ENCODE data around the gene ACADS. TPM values are rescaled to one million over a fixed set of nuclear protein-coding genes. Genes with fewer than 3 reads are reported as not detected.

ACADS gene
- total and polyA plus RNA-seq, 9 of the 15 experiments (the other 6 are each of a cell fraction or from before 2014, with no cell fraction given): 0.06 to 20.3 (median 8.8) TPM

- TF ChIP-seq HNRNPK (IDR thresholded peaks at IDR 0.05; ENCODE audit: low read depth, low read length, poor library complexity, severe bottlenecking) (no peak), MED1 (CRISPR knock-in tag; IDR thresholded peaks at IDR 0.05; ENCODE audit: borderline replicate concordance) (no peak), MAFG (tag; conservative IDR thresholded peaks at IDR 0.05) (no peak), CHD4 (IDR thresholded peaks at IDR 0.05; ENCODE audit: insufficient read depth, insufficient replicate concordance, low read depth, low read length, poor library complexity, severe bottlenecking) (no peak), PTBP1 (IDR thresholded peaks at IDR 0.05; ENCODE audit: low read depth, low read length) (no peak), CBX3 (IDR thresholded peaks at IDR 0.05; ENCODE audit: borderline replicate concordance in 1 of 2, low read length in 2 of 2) (no peak), POLR2AphosphoS5 (IDR thresholded peaks at IDR 0.05; ENCODE audit: control insufficient read depth, insufficient read depth, low read depth, low read length) (peak; percentile 19; the same call in 1 of the 2 replicates), ZNF398 (CRISPR knock-in tag; IDR thresholded peaks at IDR 0.05) (no peak), RAD51 (IDR thresholded peaks at IDR 0.05; ENCODE audit: borderline replicate concordance, low read depth) (no peak), PHTF2 (CRISPR knock-in tag; IDR thresholded peaks at IDR 0.05) (no peak), SMC3 (conservative IDR thresholded peaks at IDR 0.05; ENCODE audit: insufficient read depth, low read depth, low read length) (no peak), RBM14 (IDR thresholded peaks at IDR 0.05; ENCODE audit: borderline replicate concordance, insufficient read depth, low read depth, low read length) (no peak), MCM2 (IDR thresholded peaks at IDR 0.05; ENCODE audit: low read depth) (no peak), ZNF589 (CRISPR knock-in tag; IDR thresholded peaks at IDR 0.05; ENCODE audit: low read depth) (no peak), RCOR1 (IDR thresholded peaks at IDR 0.05; ENCODE audit: borderline replicate concordance in 1 of 2, low read depth in 2 of 2, low read length in 2 of 2) (peak in 1 of 2 experiments; percentile 28; a peak in 1 of 4 replicates), SREBF1 (IDR thresholded peaks at IDR 0.05; ENCODE audit: borderline replicate concordance, low read depth, low read length) (no peak), JUN (IDR thresholded peaks at IDR 0.05; ENCODE audit: borderline replicate concordance, low read depth, low read length) (no peak), JUN (CRISPR knock-in tag; IDR thresholded peaks at IDR 0.05; ENCODE audit: borderline replicate concordance) (no peak), TBL1XR1 (IDR thresholded peaks at IDR 0.05; ENCODE audit: low read length in 2 of 2) (no peak)
- TF ChIP-seq, protein P1, sequence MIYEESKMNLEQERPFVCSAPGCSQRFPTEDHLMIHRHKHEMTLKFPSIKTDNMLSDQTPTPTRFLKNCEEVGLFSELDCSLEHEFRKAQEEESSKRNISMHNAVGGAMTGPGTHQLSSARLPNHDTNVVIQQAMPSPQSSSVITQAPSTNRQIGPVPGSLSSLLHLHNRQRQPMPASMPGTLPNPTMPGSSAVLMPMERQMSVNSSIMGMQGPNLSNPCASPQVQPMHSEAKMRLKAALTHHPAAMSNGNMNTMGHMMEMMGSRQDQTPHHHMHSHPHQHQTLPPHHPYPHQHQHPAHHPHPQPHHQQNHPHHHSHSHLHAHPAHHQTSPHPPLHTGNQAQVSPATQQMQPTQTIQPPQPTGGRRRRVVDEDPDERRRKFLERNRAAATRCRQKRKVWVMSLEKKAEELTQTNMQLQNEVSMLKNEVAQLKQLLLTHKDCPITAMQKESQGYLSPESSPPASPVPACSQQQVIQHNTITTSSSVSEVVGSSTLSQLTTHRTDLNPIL (CRISPR knock-in tag; IDR thresholded peaks at IDR 0.05): no peak
- TF ChIP-seq, protein P2, sequence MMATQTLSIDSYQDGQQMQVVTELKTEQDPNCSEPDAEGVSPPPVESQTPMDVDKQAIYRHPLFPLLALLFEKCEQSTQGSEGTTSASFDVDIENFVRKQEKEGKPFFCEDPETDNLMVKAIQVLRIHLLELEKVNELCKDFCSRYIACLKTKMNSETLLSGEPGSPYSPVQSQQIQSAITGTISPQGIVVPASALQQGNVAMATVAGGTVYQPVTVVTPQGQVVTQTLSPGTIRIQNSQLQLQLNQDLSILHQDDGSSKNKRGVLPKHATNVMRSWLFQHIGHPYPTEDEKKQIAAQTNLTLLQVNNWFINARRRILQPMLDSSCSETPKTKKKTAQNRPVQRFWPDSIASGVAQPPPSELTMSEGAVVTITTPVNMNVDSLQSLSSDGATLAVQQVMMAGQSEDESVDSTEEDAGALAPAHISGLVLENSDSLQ (IDR thresholded peaks at IDR 0.05): no peak
- TF ChIP-seq, protein P3, sequence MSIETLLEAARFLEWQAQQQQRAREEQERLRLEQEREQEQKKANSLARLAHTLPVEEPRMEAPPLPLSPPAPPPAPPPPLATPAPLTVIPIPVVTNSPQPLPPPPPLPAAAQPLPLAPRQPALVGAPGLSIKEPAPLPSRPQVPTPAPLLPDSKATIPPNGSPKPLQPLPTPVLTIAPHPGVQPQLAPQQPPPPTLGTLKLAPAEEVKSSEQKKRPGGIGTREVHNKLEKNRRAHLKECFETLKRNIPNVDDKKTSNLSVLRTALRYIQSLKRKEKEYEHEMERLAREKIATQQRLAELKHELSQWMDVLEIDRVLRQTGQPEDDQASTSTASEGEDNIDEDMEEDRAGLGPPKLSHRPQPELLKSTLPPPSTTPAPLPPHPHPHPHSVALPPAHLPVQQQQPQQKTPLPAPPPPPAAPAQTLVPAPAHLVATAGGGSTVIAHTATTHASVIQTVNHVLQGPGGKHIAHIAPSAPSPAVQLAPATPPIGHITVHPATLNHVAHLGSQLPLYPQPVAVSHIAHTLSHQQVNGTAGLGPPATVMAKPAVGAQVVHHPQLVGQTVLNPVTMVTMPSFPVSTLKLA (conservative IDR thresholded peaks at IDR 0.05): no peak
Measured at GRCh38 chr12:120686151-120686689, 39.4 kb upstream of the ACADS start (continued).

Data from K562 (cell line).